Transverse colon (tissue), 4 donors: ENCODE data around the gene EML4. TPM values are rescaled to one million over a fixed set of nuclear protein-coding genes. Genes with fewer than 3 reads are reported as not detected.
"Not testable (repeated sequence)": the region's sequence is repeated elsewhere in the genome, so short reads cannot be mapped to it uniquely, and the experiment has no call there.

ENCODE experiments used
- DNase-seq: peaks from one replicate; pipeline ENCODE4 v3.0.0-alpha.2; 2019
- H3K27ac ChIP-seq, 4 donors: fragments of 200-600 bp; sonication (generic); 2 replicates each; pipeline ENCODE4 v1.5.1; 2016 to 2018; ENCODE audit warnings: inconsistent platforms in 4 of 4
- H3K27me3 ChIP-seq: fragments of 200-600 bp; sonication (generic); 2 replicates; pipeline ENCODE4 v1.5.1; 2017; ENCODE audit warnings: inconsistent platforms
- H3K36me3 ChIP-seq, 4 donors: fragments of 200-600 bp; sonication (generic); 2 replicates each; pipeline ENCODE4 v1.5.1; 2017 to 2019; ENCODE audit warnings: inconsistent platforms in 4 of 4
- H3K4me1 ChIP-seq, 4 donors: fragments of 200-600 bp; sonication (generic); 2 replicates each; pipeline ENCODE4 v1.5.1; 2017 to 2020; ENCODE audit warnings: inconsistent platforms in 4 of 4
- H3K4me3 ChIP-seq, 4 donors: fragments of 200-600 bp; sonication (generic); 1 replicate in 1 of 4; 2 replicates in 3 of 4; pipeline versions ENCODE4 v1.5.1 to v1.6.1; 2017 to 2019; ENCODE audit warnings: inconsistent platforms in 4 of 4
- H3K9me3 ChIP-seq, 2 donors: fragments of 200-600 bp; sonication (generic); 2 replicates each; pipeline ENCODE4 v1.5.1; 2017 to 2019; ENCODE audit warnings: inconsistent platforms in 2 of 2
- CTCF ChIP-seq, 5 experiments: fragments of 200-600 bp in 3 of 5; fragments of 450-650 bp in 2 of 5; sonication (generic) in 3 of 5; IDR thresholded peaks; 1 replicate in 2 of 5; 2 replicates in 3 of 5; pipeline ENCODE4 v1.5.1; 2016 to 2017; ENCODE audit warnings: antibody characterized with exemption in 5 of 5, inconsistent platforms in 3 of 5, mild to moderate bottlenecking in 2 of 5, moderate library complexity in 1 of 5
- EP300 ChIP-seq: sonication (generic); formaldehyde crosslinking; IDR thresholded peaks from one replicate; pipeline ENCODE4 v1.6.1; 2017; ENCODE audit warnings: antibody characterized with exemption, low read depth
- POLR2A ChIP-seq: fragments of 450-650 bp; IDR thresholded peaks from one replicate; pipeline ENCODE4 v1.6.1; 2016; ENCODE audit warnings: antibody characterized with exemption, mild to moderate bottlenecking, moderate library complexity
- POLR2AphosphoS5 ChIP-seq, 3 donors: sonication (generic); formaldehyde crosslinking; IDR thresholded peaks; one replicate each; pipeline ENCODE4 v1.6.1; 2016; ENCODE audit warnings: antibody characterized with exemption in 3 of 3
- WGBS, 2 donors: methylation state at CpG; one replicate each; pipeline ENCODE4 v1.1.5; 2018; ENCODE audit warnings: low coverage in 1 of 2; 5-methylcytosine and 5-hydroxymethylcytosine counted together
- in situ Hi-C, 4 donors: fragments of 200-750 bp; cut with MboI; loops; one replicate each; pipeline versions ENCODE4 v1.15.0 to v1.15.1; 2017; ENCODE audit warnings: low sequenced_read_pairs in 3 of 4, low pct_ligation_motif_present in 1 of 4, low pct_unique_long_range_greater_than_20kb in 1 of 4
- intact Hi-C: fragments of 100-400 bp; cut with DNase I; formaldehyde crosslinking; loops from one replicate; pipeline ENCODE4 v1.15.1; 2023; ENCODE audit warnings: low total_unique reads
- total RNA-seq, 4 donors: library from RNA; depleted of rRNA; stranded (reverse); fragments of >200 nt; gene quantifications; one replicate each; pipeline ENCODE4 v1.1.0, GENCODE V29; 2016

Gene EML4
- total RNA-seq, 4 donors from 2014 or later, result 49.7 to 91.5 (median 67.5) TPM

- peaks cover 0 to 28% (median 5%) of the 10 kb centered on the region in 4 donors for H3K36me3 ChIP-seq
- DNase-seq, result no peak
- no peaks in the 10 kb centered on the region for H3K9me3 ChIP-seq
- no peak for TF ChIP-seq EP300
- no peak for TF ChIP-seq CTCF (IDR thresholded peaks at IDR 0.05)
- TF ChIP-seq POLR2A, result no peak
- TF ChIP-seq POLR2AphosphoS5 (IDR thresholded peaks at IDR 0.05), result no peak
- H3K27me3 ChIP-seq, result no peaks in the 10 kb centered on the region
- H3K27ac ChIP-seq, result no peak overlapping the region
- intact Hi-C loops, result loop anchor here (5.0 kb wide), 1 partner anchor 236 kb away; no protein-coding TSS in a partner anchor
- H3K4me1 ChIP-seq, result no peaks in the 10 kb centered on the region
- in situ Hi-C loops, result loop anchor here in 3 of 4 donors (25.0 kb wide), 2 partner anchors 221 to 471 kb away; no protein-coding TSS in a partner anchor
- 93 to 94% methylated on average over 3 to 4 of the region's 4 CpGs for WGBS, 2 donors
- H3K4me3 ChIP-seq, result no peak overlapping the region
These were observed 164.4 kb downstream of the EML4 start for GRCh38 chr2:42333579-42333978.

GRCh38 chr2:42334220-42334619 lies 165.1 kb downstream of the EML4 start:
- intact Hi-C loops, result loop anchor here (5.0 kb wide), 1 partner anchor 237 kb away; no protein-coding TSS in a partner anchor
- Histone ChIP-seq H3K27me3 (no peaks in the 10 kb centered on the region), H3K4me1 (no peaks in the 10 kb centered on the region), H3K9me3 (no peaks in the 10 kb centered on the region), H3K36me3 (peaks cover 0 to 22% (median 5%) of the 10 kb centered on the region in 4 donors), H3K27ac (no peak overlapping the region), H3K4me3 (no peak overlapping the region)
- no peak for DNase-seq
- no peak for TF ChIP-seq EP300
- TF ChIP-seq POLR2A, result no peak
- TF ChIP-seq POLR2AphosphoS5 (IDR thresholded peaks at IDR 0.05), result no peak
- no peak for TF ChIP-seq CTCF (IDR thresholded peaks at IDR 0.05)
- WGBS, 2 donors, result 89 to 94% methylated on average over 2 to 3 of the region's 3 CpGs
- in situ Hi-C loops, result loop anchor here in 3 of 4 donors (25.0 kb wide), 2 partner anchors 222 to 472 kb away; no protein-coding TSS in a partner anchor

- intact Hi-C loops, result loop anchor here (5.0 kb wide), 1 partner anchor 238 kb away; no protein-coding TSS in a partner anchor
- peaks cover 0 to 18% (median 5%) of the 10 kb centered on the region in 4 donors for H3K36me3 ChIP-seq
- WGBS, 2 donors, result 97% methylated on average over 4 to 6 of the region's 6 CpGs
- not testable (repeated sequence) for H3K4me3 ChIP-seq, H3K4me1 ChIP-seq, DNase-seq, H3K27ac ChIP-seq, H3K9me3 ChIP-seq, H3K27me3 ChIP-seq
- in situ Hi-C loops, result loop anchor here in 3 of 4 donors (25.0 kb wide), 2 partner anchors 223 to 473 kb away; no protein-coding TSS in a partner anchor
These were observed 165.7 kb downstream of the EML4 start for GRCh38 chr2:42334865-42335264.

- 94 to 97% methylated on average over 9 to 10 of the region's 10 CpGs for WGBS, 2 donors
- in situ Hi-C loops, result loop anchor here in 3 of 4 donors (25.0 kb wide), 2 partner anchors 223 to 473 kb away; no protein-coding TSS in a partner anchor
- no peaks in the 10 kb centered on the region for H3K4me1 ChIP-seq
- no peak for DNase-seq
- TF ChIP-seq CTCF (IDR thresholded peaks at IDR 0.05) (no peak), EP300 (no peak), POLR2A (no peak), POLR2AphosphoS5 (IDR thresholded peaks at IDR 0.05) (no peak)
- H3K27ac ChIP-seq, result no peak overlapping the region
- H3K9me3 ChIP-seq, result no peaks in the 10 kb centered on the region
- no peak overlapping the region for H3K4me3 ChIP-seq
- peaks cover 0 to 12% (median 5%) of the 10 kb centered on the region in 4 donors for H3K36me3 ChIP-seq
- intact Hi-C loops, result no loop called here
- no peaks in the 10 kb centered on the region for H3K27me3 ChIP-seq
These were observed 166.5 kb downstream of the EML4 start for GRCh38 chr2:42335514-42336104.
